HEK293 (cell line): Measurements from ENCODE around the gene ZKSCAN3.
"Not testable (repeated sequence)": the region's sequence is repeated elsewhere in the genome, so short reads cannot be mapped to it uniquely, and the experiment has no call there.

ENCODE experiments used
- CTCF ChIA-PET: fragments of 350-600 bp; formaldehyde crosslinking; extraction: SDS; loops from one replicate; lab custom pipeline; 2021; ENCODE audit warnings: antibody characterized with exemption; lab: Yijun Ruan, JAX
- POLR2A ChIA-PET: fragments of 300-600 bp; formaldehyde crosslinking; extraction: SDS; loops from one replicate; lab custom pipeline; 2020; ENCODE audit warnings: antibody characterized with exemption, inconsistent platforms; lab: Yijun Ruan, JAX
- H3K27ac ChIP-seq: fragments of 200-500 bp; sonication (Bioruptor generic); 2 replicates; pipeline ENCODE4 v1.5.1; 2014; ENCODE audit warnings: low read depth, low read length, control low read depth, inconsistent platforms; ENCODE audit errors: extremely low read depth
- H3K36me3 ChIP-seq, 2 experiments: fragments of 200-500 bp in 1 of 2; sonication (Bioruptor generic) in 1 of 2; 1 replicate in 1 of 2; 2 replicates in 1 of 2; pipeline ENCODE4 v1.5.1; 2014 to 2017; ENCODE audit warnings: inconsistent platforms in 2 of 2, low read length in 2 of 2; ENCODE audit not compliant: control insufficient read depth in 2 of 2, insufficient read depth in 1 of 2
- H3K4me1 ChIP-seq: fragments of 200-500 bp; sonication (Bioruptor generic); 2 replicates; pipeline ENCODE4 v1.5.1; 2014; ENCODE audit warnings: mild to moderate bottlenecking, low read length, inconsistent platforms; ENCODE audit not compliant: control insufficient read depth, insufficient read depth
- H3K4me3 ChIP-seq: 2 replicates; pipeline ENCODE4 v1.5.1; 2011; ENCODE audit warnings: low read depth, mild to moderate bottlenecking, control low read depth, low read length, moderate library complexity
- H3K9me3 ChIP-seq: fragments of 200-500 bp; sonication (Bioruptor generic); 2 replicates; pipeline ENCODE4 v1.5.1; 2014; ENCODE audit warnings: low read depth, low read length, inconsistent platforms; ENCODE audit not compliant: control insufficient read depth, insufficient read depth
- BCL11A ChIP-seq: fragments of 450-650 bp; formaldehyde crosslinking; IDR thresholded peaks from 2 replicates; pipeline ENCODE4 v1.5.1; 2016; ENCODE audit warnings: low read depth, missing biosample characterization, missing genetic modification characterization
- GLIS2 ChIP-seq: fragments of 450-650 bp; formaldehyde crosslinking; IDR thresholded peaks from 2 replicates; pipeline ENCODE4 v1.5.1; 2016; ENCODE audit warnings: missing biosample characterization, missing genetic modification characterization
- HOXC10 ChIP-seq: sonication (generic); formaldehyde crosslinking; IDR thresholded peaks from 2 replicates; pipeline ENCODE4 v1.8.1; 2023; ENCODE audit warnings: mild to moderate bottlenecking, missing genetic modification reagents
- KLF1 ChIP-seq: fragments of 450-650 bp; formaldehyde crosslinking; IDR thresholded peaks from 2 replicates; pipeline ENCODE4 v1.5.1; 2016; ENCODE audit warnings: missing biosample characterization, missing genetic modification characterization
- KLF7 ChIP-seq: fragments of 450-650 bp; formaldehyde crosslinking; IDR thresholded peaks from 2 replicates; pipeline ENCODE4 v1.5.1; 2016; ENCODE audit warnings: missing biosample characterization, missing genetic modification characterization, borderline replicate concordance
- MYNN ChIP-seq: fragments of 450-650 bp; formaldehyde crosslinking; IDR thresholded peaks from 2 replicates; pipeline ENCODE4 v1.5.1; 2016; ENCODE audit warnings: missing biosample characterization, missing genetic modification characterization, borderline replicate concordance
- PRDM4 ChIP-seq: fragments of 450-650 bp; formaldehyde crosslinking; IDR thresholded peaks from 2 replicates; pipeline ENCODE4 v1.5.1; 2017; ENCODE audit warnings: missing biosample characterization, missing genetic modification characterization
- ZBTB1 ChIP-seq: fragments of 450-650 bp; formaldehyde crosslinking; IDR thresholded peaks from 2 replicates; pipeline ENCODE4 v1.5.1; 2016; ENCODE audit warnings: missing biosample characterization, missing genetic modification characterization
- ZBTB17 ChIP-seq: fragments of 450-650 bp; formaldehyde crosslinking; IDR thresholded peaks from 2 replicates; pipeline ENCODE4 v1.5.1; 2016; ENCODE audit warnings: missing biosample characterization, missing genetic modification characterization
- ZBTB7A ChIP-seq: fragments of 450-650 bp; formaldehyde crosslinking; IDR thresholded peaks from 2 replicates; pipeline ENCODE4 v1.5.1; 2016; ENCODE audit warnings: low read depth, missing biosample characterization, missing genetic modification characterization
- ZFHX2 ChIP-seq: fragments of 450-650 bp; formaldehyde crosslinking; conservative IDR thresholded peaks from 2 replicates; pipeline ENCODE4 v1.5.1; 2016; ENCODE audit warnings: missing biosample characterization, missing genetic modification characterization
- ZFP3 ChIP-seq: fragments of 450-650 bp; formaldehyde crosslinking; IDR thresholded peaks from 2 replicates; pipeline ENCODE4 v1.5.1; 2016; ENCODE audit warnings: low read depth, missing biosample characterization, missing genetic modification characterization
- ZFP37 ChIP-seq: fragments of 450-650 bp; formaldehyde crosslinking; IDR thresholded peaks from 2 replicates; pipeline ENCODE4 v1.5.1; 2016; ENCODE audit warnings: missing biosample characterization, missing genetic modification characterization
- ZNF146 ChIP-seq: fragments of 450-650 bp; formaldehyde crosslinking; IDR thresholded peaks from 2 replicates; pipeline ENCODE4 v1.5.1; 2016; ENCODE audit warnings: missing biosample characterization, missing genetic modification characterization
- ZNF175 ChIP-seq: fragments of 450-650 bp; formaldehyde crosslinking; IDR thresholded peaks from 2 replicates; pipeline ENCODE4 v1.5.1; 2016; ENCODE audit warnings: missing biosample characterization, missing genetic modification characterization
- ZNF19 ChIP-seq: fragments of 450-650 bp; formaldehyde crosslinking; IDR thresholded peaks from 2 replicates; pipeline ENCODE4; 2016; ENCODE audit warnings: missing biosample characterization, missing genetic modification characterization, low read depth
- ZNF223 ChIP-seq: fragments of 450-650 bp; formaldehyde crosslinking; IDR thresholded peaks from 2 replicates; pipeline ENCODE4 v1.5.1; 2016; ENCODE audit warnings: missing biosample characterization, missing genetic modification characterization
- ZNF280C ChIP-seq: fragments of 450-650 bp; formaldehyde crosslinking; IDR thresholded peaks from 2 replicates; pipeline ENCODE4 v1.5.1; 2016; ENCODE audit warnings: missing biosample characterization, missing genetic modification characterization
- ZNF292 ChIP-seq: fragments of 450-650 bp; formaldehyde crosslinking; IDR thresholded peaks from 2 replicates; pipeline ENCODE4 v1.5.1; 2016; ENCODE audit warnings: low read depth, missing biosample characterization, missing genetic modification characterization, borderline replicate concordance
- ZNF302 ChIP-seq: fragments of 450-650 bp; formaldehyde crosslinking; IDR thresholded peaks from 2 replicates; pipeline ENCODE4 v1.5.1; 2016; ENCODE audit warnings: missing biosample characterization, missing genetic modification characterization, low read depth
- ZNF350 ChIP-seq: fragments of 450-650 bp; formaldehyde crosslinking; IDR thresholded peaks from 2 replicates; pipeline ENCODE4 v1.5.0; 2017; ENCODE audit warnings: missing biosample characterization, mild to moderate bottlenecking, missing genetic modification characterization
- ZNF366 ChIP-seq: fragments of 450-650 bp; formaldehyde crosslinking; conservative IDR thresholded peaks from 2 replicates; pipeline ENCODE4 v1.5.1; 2016; ENCODE audit warnings: missing biosample characterization, missing genetic modification characterization
- ZNF394 ChIP-seq: fragments of 450-650 bp; formaldehyde crosslinking; IDR thresholded peaks from 2 replicates; pipeline ENCODE4 v1.5.1; 2016; ENCODE audit warnings: missing biosample characterization, missing genetic modification characterization, mild to moderate bottlenecking, moderate library complexity, borderline replicate concordance
- ZNF404 ChIP-seq: fragments of 450-650 bp; formaldehyde crosslinking; IDR thresholded peaks from 2 replicates; pipeline ENCODE4 v1.5.1; 2017; ENCODE audit warnings: missing biosample characterization, missing genetic modification characterization
- ZNF510 ChIP-seq: fragments of 450-650 bp; formaldehyde crosslinking; IDR thresholded peaks from 2 replicates; pipeline ENCODE4 v1.5.1; 2018; ENCODE audit warnings: mild to moderate bottlenecking, missing genetic modification characterization, missing biosample characterization; ENCODE audit not compliant: insufficient replicate concordance
- ZNF530 ChIP-seq: fragments of 450-650 bp; formaldehyde crosslinking; IDR thresholded peaks from 2 replicates; pipeline ENCODE4 v1.5.1; 2016; ENCODE audit warnings: low read depth, missing biosample characterization, missing genetic modification characterization
- ZNF580 ChIP-seq: fragments of 450-650 bp; formaldehyde crosslinking; IDR thresholded peaks from 2 replicates; pipeline ENCODE4 v1.5.1; 2016; ENCODE audit warnings: missing biosample characterization, missing genetic modification characterization
- ZNF600 ChIP-seq: fragments of 450-650 bp; formaldehyde crosslinking; IDR thresholded peaks from 2 replicates; pipeline ENCODE4 v1.5.1; 2016; ENCODE audit warnings: missing biosample characterization, missing genetic modification characterization
- ZNF639 ChIP-seq: fragments of 450-650 bp; formaldehyde crosslinking; IDR thresholded peaks from 2 replicates; pipeline ENCODE4 v1.5.1; 2016; ENCODE audit warnings: missing biosample characterization, missing genetic modification characterization
- ZNF830 ChIP-seq: fragments of 450-650 bp; IDR thresholded peaks from 2 replicates; pipeline ENCODE4 v1.5.0; 2018; ENCODE audit warnings: missing biosample characterization, missing genetic modification characterization, low read depth, mild to moderate bottlenecking, moderate library complexity
- ZNF837 ChIP-seq: fragments of 450-650 bp; formaldehyde crosslinking; IDR thresholded peaks from 2 replicates; pipeline ENCODE4 v1.5.1; 2016; ENCODE audit warnings: missing biosample characterization, missing genetic modification characterization
- ZSCAN30 ChIP-seq: fragments of 450-650 bp; IDR thresholded peaks from 2 replicates; pipeline ENCODE4 v1.5.1; 2018; ENCODE audit warnings: missing biosample characterization, mild to moderate bottlenecking, missing genetic modification characterization, moderate library complexity

ZKSCAN3 gene

GRCh38 chr6:28403923-28404322 is 54.2 kb downstream of the ZKSCAN3 start:
- TF ChIP-seq ZNF146 (tag by site-specific recombination) (peak; percentile 93), ZNF580 (tag by site-specific recombination) (peak; percentile 65)
- TF ChIP-seq, all 188 proteins: peak for 2; not testable (repeated sequence) for 186
- H3K4me1 ChIP-seq, POLR2A ChIA-PET, H3K27ac ChIP-seq, CTCF ChIA-PET, H3K36me3 ChIP-seq, H3K4me3 ChIP-seq, H3K9me3 ChIP-seq: not testable (repeated sequence)

GRCh38 chr6:28407401-28407800 is 57.7 kb downstream of the ZKSCAN3 start:
- no peaks in the 10 kb centered on the region for H3K4me1 ChIP-seq
- POLR2A ChIA-PET: no interaction called here

GRCh38 chr6:28408076-28408802 is 58.5 kb downstream of the ZKSCAN3 start:
- Histone ChIP-seq H3K4me1 (no peaks in the 10 kb centered on the region), H3K27ac (no peak overlapping the region), H3K4me3 (no peak overlapping the region), H3K9me3 (no peaks in the 10 kb centered on the region), H3K36me3 (no peaks in the 10 kb centered on the region)
- ChIA-PET CTCF (no interaction called here), POLR2A (no interaction called here)
- TF ChIP-seq ZNF292 (no peak), ZNF280C (tag by site-specific recombination) (no peak), ZNF510 (no peak), ZNF350 (tag by site-specific recombination) (no peak), ZBTB17 (tag by site-specific recombination) (no peak), ZBTB1 (no peak), ZNF530 (tag by site-specific recombination) (no peak), ZFHX2 (tag by site-specific recombination) (no peak), KLF1 (tag by site-specific recombination) (no peak), ZNF223 (tag by site-specific recombination) (no peak), ZNF366 (tag by site-specific recombination) (no peak)

More at GRCh38 chr6:28407401-28407800, 57.7 kb downstream of the ZKSCAN3 start:
- TF ChIP-seq ZFP3 (tag by site-specific recombination): no peak
- no peak for TF ChIP-seq PRDM4 (tag by site-specific recombination)
- TF ChIP-seq ZNF175 (tag by site-specific recombination): no peak
- no peak for TF ChIP-seq BCL11A (tag by site-specific recombination)
- TF ChIP-seq ZNF394 (tag by site-specific recombination): no peak
- no peak for TF ChIP-seq ZNF600 (tag by site-specific recombination)
- no peak for TF ChIP-seq ZFHX2 (tag by site-specific recombination)
- TF ChIP-seq ZNF837 (tag by site-specific recombination): no peak
- TF ChIP-seq ZNF830 (tag by site-specific recombination): no peak
- no peak for TF ChIP-seq KLF7
- TF ChIP-seq ZNF19 (tag by site-specific recombination): no peak
- no peak for TF ChIP-seq ZFP37 (tag by site-specific recombination)
- TF ChIP-seq ZNF404 (tag by site-specific recombination): no peak
- TF ChIP-seq ZNF639 (tag by site-specific recombination): no peak
- TF ChIP-seq GLIS2: no peak
- no peak for TF ChIP-seq ZBTB7A (tag by site-specific recombination)
- TF ChIP-seq ZNF302 (tag by site-specific recombination): no peak
- TF ChIP-seq MYNN (tag by site-specific recombination): no peak
- no peak for TF ChIP-seq ZSCAN30
- no peak for TF ChIP-seq HOXC10 (CRISPR knock-in tag)
- no peaks in the 10 kb centered on the region for H3K36me3 ChIP-seq
- H3K4me3 ChIP-seq: no peak overlapping the region
- H3K27ac ChIP-seq: no peak overlapping the region
- no peaks in the 10 kb centered on the region for H3K9me3 ChIP-seq
- CTCF ChIA-PET: no interaction called here
